SK-N-SH (cell line): ENCODE results near the gene ARHGAP26. TPM values are rescaled to one million over a fixed set of nuclear protein-coding genes. Genes with fewer than 3 reads are reported as not detected.

Source experiments
- CTCF ChIA-PET: fragments of 300-600, 350-600 bp; formaldehyde crosslinking; extraction: SDS; loops from one replicate; lab custom pipeline; 2021; lab: Yijun Ruan, JAX
- POLR2A ChIA-PET: fragments of 350-600 bp; sonication (Branson Sonifier 250); formaldehyde crosslinking; extraction: SDS; loops from one replicate; lab custom pipeline; 2020; ENCODE audit warnings: antibody characterized with exemption, inconsistent platforms; lab: Yijun Ruan, JAX
- DNase-seq: peaks from one replicate; pipeline ENCODE4 v3.0.0; 2012
- H2AFZ ChIP-seq: fragments of 200-600 bp; sonication (generic); 2 replicates; pipeline ENCODE4 v1.8.1; 2016; ENCODE audit warnings: antibody characterized with exemption, mild to moderate bottlenecking, low read depth
- H3F3A ChIP-seq: fragments of 200-600 bp; sonication (generic); replicated peaks from 2 replicates; pipeline ENCODE3; 2016; ENCODE audit warnings: antibody characterized with exemption, mild to moderate bottlenecking; ENCODE audit not compliant: insufficient read depth
- H3K27ac ChIP-seq, 2 experiments: fragments of 200-500 bp in 1 of 2; fragments of 200-600 bp in 1 of 2; sonication (Bioruptor generic) in 1 of 2; sonication (generic), shearing (Covaris generic) in 1 of 2; 2 replicates each; pipeline versions ENCODE4 v1.5.1 to v1.6.1; 2014 to 2016; ENCODE audit warnings: low read depth in 2 of 2, inconsistent platforms in 1 of 2, low read length in 1 of 2, mild to moderate bottlenecking in 1 of 2, mixed read lengths in 1 of 2
- H3K27me3 ChIP-seq: fragments of 200-600 bp; sonication (generic), shearing (Covaris generic); 2 replicates; pipeline ENCODE4 v1.6.1; 2016; ENCODE audit warnings: mixed run types; ENCODE audit not compliant: insufficient read depth
- H3K36me3 ChIP-seq, 2 experiments: fragments of 200-500 bp in 1 of 2; fragments of 200-600 bp in 1 of 2; sonication (Bioruptor generic) in 1 of 2; sonication (generic) in 1 of 2; replicated peaks in 1 of 2; 2 replicates each; pipeline versions ENCODE3 to v1.5.1; 2014 to 2016; ENCODE audit warnings: low read length in 1 of 2, mild to moderate bottlenecking in 1 of 2; ENCODE audit not compliant: insufficient read depth in 2 of 2, control insufficient read depth in 1 of 2
- H3K4me1 ChIP-seq, 2 experiments: fragments of 200-500 bp in 1 of 2; fragments of 200-600 bp in 1 of 2; sonication (Bioruptor generic) in 1 of 2; sonication (generic), shearing (Covaris generic) in 1 of 2; 2 replicates each; pipeline versions ENCODE4 v1.5.1 to v1.6.1; 2014 to 2016; ENCODE audit warnings: low read depth in 1 of 2, low read length in 1 of 2, mixed run types in 1 of 2; ENCODE audit not compliant: insufficient read depth in 2 of 2, control insufficient read depth in 1 of 2
- H3K4me2 ChIP-seq: fragments of 200-600 bp; sonication (generic), shearing (Covaris generic); 2 replicates; pipeline ENCODE4 v1.6.1; 2017; ENCODE audit warnings: mixed run types
- H3K4me3 ChIP-seq, 2 experiments: fragments of 200-500 bp in 1 of 2; fragments of 200-600 bp in 1 of 2; sonication (Bioruptor generic) in 1 of 2; sonication (generic), shearing (Covaris generic) in 1 of 2; 2 replicates each; pipeline versions ENCODE4 v1.5.1 to v1.8.1; 2014 to 2016; ENCODE audit warnings: low read depth in 2 of 2, inconsistent platforms in 1 of 2, low read length in 1 of 2, mild to moderate bottlenecking in 1 of 2, mixed read lengths in 1 of 2, moderate library complexity in 1 of 2
- H3K79me2 ChIP-seq: fragments of 200-600 bp; sonication (generic); 2 replicates; pipeline ENCODE4 v1.8.1; 2017; ENCODE audit warnings: mild to moderate bottlenecking; ENCODE audit not compliant: insufficient read depth
- H3K9ac ChIP-seq: fragments of 200-600 bp; sonication (generic); 2 replicates; pipeline ENCODE4 v1.6.1; 2017; ENCODE audit warnings: mixed run types
- H3K9me2 ChIP-seq: fragments of 200-600 bp; sonication (generic); 2 replicates; pipeline ENCODE4 v1.6.1; 2017; ENCODE audit warnings: mixed run types
- H3K9me3 ChIP-seq: fragments of 200-600 bp; sonication (generic); 2 replicates; pipeline ENCODE4 v1.6.1; 2017; ENCODE audit warnings: mixed run types, mild to moderate bottlenecking, moderate library complexity
- H4K20me1 ChIP-seq: fragments of 200-600 bp; sonication (generic); 2 replicates; pipeline ENCODE4 v1.6.1; 2017; ENCODE audit warnings: mild to moderate bottlenecking, mixed run types; ENCODE audit not compliant: insufficient read depth
- CHD2 ChIP-seq: fragments of 150-350 bp; IDR thresholded peaks from 2 replicates; pipeline ENCODE4 v1.6.1; 2018; ENCODE audit warnings: low read length; ENCODE audit not compliant: partially characterized antibody
- CTCF ChIP-seq: fragments of 200-600 bp; sonication (generic); IDR thresholded peaks from 2 replicates; pipeline ENCODE4 v1.6.1; 2017; ENCODE audit warnings: antibody characterized with exemption, mild to moderate bottlenecking, moderate library complexity
- ELF1 ChIP-seq: IDR thresholded peaks from 2 replicates; pipeline ENCODE4 v1.4.0; 2012
- FOXJ3 ChIP-seq: sonication (generic); formaldehyde crosslinking; IDR thresholded peaks from 2 replicates; pipeline ENCODE4 v1.5.1; 2020; ENCODE audit warnings: mild to moderate bottlenecking, missing genetic modification reagents
- GABPA ChIP-seq: IDR thresholded peaks from 2 replicates; pipeline ENCODE4 v1.4.0; 2012; ENCODE audit warnings: low read depth, mild to moderate bottlenecking
- GATA2 ChIP-seq: sonication (generic); formaldehyde crosslinking; IDR thresholded peaks from 2 replicates; pipeline ENCODE4 v1.5.0; 2020; ENCODE audit warnings: mild to moderate bottlenecking, missing genetic modification reagents
- MAX ChIP-seq: IDR thresholded peaks from 2 replicates; pipeline ENCODE4 v1.4.0; 2012; ENCODE audit warnings: low read depth
- MEF2A ChIP-seq: IDR thresholded peaks from 2 replicates; pipeline ENCODE4 v1.4.0; 2012; ENCODE audit warnings: low read depth, borderline replicate concordance
- MXI1 ChIP-seq: IDR thresholded peaks from 2 replicates; pipeline ENCODE4 v1.6.1; 2012; ENCODE audit warnings: mild to moderate bottlenecking, low read depth, low read length, improper control_type of control experiment
- NRF1 ChIP-seq: IDR thresholded peaks from 2 replicates; pipeline ENCODE4 v1.6.1; 2012; ENCODE audit warnings: low read depth, mild to moderate bottlenecking, low read length
- PBX3 ChIP-seq: IDR thresholded peaks from 2 replicates; pipeline ENCODE4; 2012
- REST ChIP-seq: IDR thresholded peaks from 2 replicates; pipeline ENCODE4 v1.6.1; 2012; ENCODE audit warnings: mild to moderate bottlenecking, low read depth, low read length, moderate library complexity
- RFX5 ChIP-seq: IDR thresholded peaks from 2 replicates; pipeline ENCODE4 v1.6.1; 2012; ENCODE audit warnings: mild to moderate bottlenecking, improper control_type of control experiment, low read length
- RXRA ChIP-seq: IDR thresholded peaks from 2 replicates; pipeline ENCODE4 v1.4.0; 2012; ENCODE audit warnings: low read depth, mild to moderate bottlenecking, borderline replicate concordance
- SMC3 ChIP-seq: IDR thresholded peaks from 2 replicates; pipeline ENCODE4 v1.6.1; 2012; ENCODE audit warnings: low read depth, low read length, improper control_type of control experiment
- TAF1 ChIP-seq: IDR thresholded peaks from 2 replicates; pipeline ENCODE4 v1.6.1; 2012; ENCODE audit warnings: low read depth, mild to moderate bottlenecking, low read length, moderate library complexity, borderline replicate concordance
- YY1 ChIP-seq: IDR thresholded peaks from 2 replicates; pipeline ENCODE4 v1.4.0; 2012; ENCODE audit warnings: low read depth, mild to moderate bottlenecking
- WGBS: methylation state at CpG from one replicate; pipeline ENCODE4 v1.1.6; 2017; ENCODE audit warnings: low lambda C conversion rate; 5-methylcytosine and 5-hydroxymethylcytosine counted together
- polyA plus RNA-seq, 3 experiments: library from polyadenylated mRNA; depleted of rRNA; stranded (reverse); fragments of >200 nt; gene quantifications; 2 replicates each; pipeline ENCODE4 v1.2.3, GENCODE V29; 2012

Gene ARHGAP26
- polyA plus RNA-seq, 1 of the 3 experiments (the other 2 are of a cell fraction): 6.1 TPM

- H2AFZ ChIP-seq: no peak overlapping the region
- H3K36me3 ChIP-seq: no peaks in the 10 kb centered on the region
- ChIA-PET POLR2A (no interaction called here), CTCF (no interaction called here)
- no peak for TF ChIP-seq GABPA
- TF ChIP-seq GATA2 (CRISPR knock-in tag): no peak
- TF ChIP-seq CHD2: no peak
- no peak for TF ChIP-seq FOXJ3 (CRISPR knock-in tag)
- H3K4me2 ChIP-seq: no peak overlapping the region
- 90% methylated on average over 1 of the region's 1 CpG for WGBS
- no peaks in the 10 kb centered on the region for H3K9me3 ChIP-seq
- H3K27ac ChIP-seq: no peak overlapping the region
- no peak overlapping the region for H3K4me3 ChIP-seq
- no peaks in the 10 kb centered on the region for H3F3A ChIP-seq
- H3K4me1 ChIP-seq: no peaks in the 10 kb centered on the region; a peak in 1 of 4 replicates
- DNase-seq: no peak
- H4K20me1 ChIP-seq: no peaks in the 10 kb centered on the region
- H3K9ac ChIP-seq: no peak overlapping the region
- no peaks in the 10 kb centered on the region for H3K79me2 ChIP-seq
- H3K27me3 ChIP-seq: no peaks in the 10 kb centered on the region
- no peaks in the 10 kb centered on the region for H3K9me2 ChIP-seq
Observed at GRCh38 chr5:143183989-143184388, 413.8 kb downstream of the ARHGAP26 start.

GRCh38 chr5:143186623-143187022 is 416.4 kb downstream of the ARHGAP26 start:
- no peak overlapping the region for H2AFZ ChIP-seq
- no peak for TF ChIP-seq GATA2 (CRISPR knock-in tag)
- TF ChIP-seq ELF1: no peak
- TF ChIP-seq MAX: no peak
- TF ChIP-seq PBX3: no peak
- TF ChIP-seq CTCF: no peak
- TF ChIP-seq RFX5: no peak
- no peak for TF ChIP-seq NRF1
- TF ChIP-seq RXRA: no peak
- no peak for TF ChIP-seq GABPA
- no peak for TF ChIP-seq MXI1
- TF ChIP-seq MEF2A: no peak
- no peak for TF ChIP-seq SMC3
- no peak for TF ChIP-seq CHD2
- no peak for TF ChIP-seq YY1
- TF ChIP-seq TAF1: no peak
- no peak for TF ChIP-seq REST
- no peak for TF ChIP-seq FOXJ3 (CRISPR knock-in tag)
- TF ChIP-seq, all 33 proteins: peak for 0
- no peak for DNase-seq
- no peak overlapping the region for H3K9ac ChIP-seq
- no peaks in the 10 kb centered on the region for H4K20me1 ChIP-seq
- no peaks in the 10 kb centered on the region for H3K36me3 ChIP-seq
- ChIA-PET CTCF (interaction anchor here (0.6 to 1.2 kb wide), 3 partner anchors 10 to 217 kb away, joined by 3 to 7 read pairs (median 4); no protein-coding TSS in a partner anchor), POLR2A (no interaction called here)
- no peak overlapping the region for H3K4me2 ChIP-seq
- H3K4me3 ChIP-seq: no peak overlapping the region
- H3K27ac ChIP-seq: no peak overlapping the region
- H3K9me2 ChIP-seq: no peaks in the 10 kb centered on the region
- H3F3A ChIP-seq: no peaks in the 10 kb centered on the region
- no peaks in the 10 kb centered on the region for H3K27me3 ChIP-seq
- H3K79me2 ChIP-seq: no peaks in the 10 kb centered on the region
- no peaks in the 10 kb centered on the region; a peak in 1 of 4 replicates for H3K4me1 ChIP-seq
- H3K9me3 ChIP-seq: no peaks in the 10 kb centered on the region; the same call in 1 of the 2 replicates
